Inflammatory macrophage treated with lipopolysaccharide for 1 hour (primary cell): ENCODE measurements around the gene NPSR1.
"Not testable (repeated sequence)": the region's sequence is repeated elsewhere in the genome, so short reads cannot be mapped to it uniquely, and the experiment has no call there.

Source experiments
- DNase-seq, 2 donors: peaks; one replicate each; pipeline ENCODE4 v3.0.0-alpha.2; 2020 to 2022

Gene NPSR1, protein sequence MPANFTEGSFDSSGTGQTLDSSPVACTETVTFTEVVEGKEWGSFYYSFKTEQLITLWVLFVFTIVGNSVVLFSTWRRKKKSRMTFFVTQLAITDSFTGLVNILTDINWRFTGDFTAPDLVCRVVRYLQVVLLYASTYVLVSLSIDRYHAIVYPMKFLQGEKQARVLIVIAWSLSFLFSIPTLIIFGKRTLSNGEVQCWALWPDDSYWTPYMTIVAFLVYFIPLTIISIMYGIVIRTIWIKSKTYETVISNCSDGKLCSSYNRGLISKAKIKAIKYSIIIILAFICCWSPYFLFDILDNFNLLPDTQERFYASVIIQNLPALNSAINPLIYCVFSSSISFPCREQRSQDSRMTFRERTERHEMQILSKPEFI

GRCh38 chr7:34657632-34658268, at the start of gene NPSR1:
NPSR1 (plus strand) TSS chr7:34658218; CDS start chr7:34658413, 195 bp downstream.
- no peak for DNase-seq

DNA sequence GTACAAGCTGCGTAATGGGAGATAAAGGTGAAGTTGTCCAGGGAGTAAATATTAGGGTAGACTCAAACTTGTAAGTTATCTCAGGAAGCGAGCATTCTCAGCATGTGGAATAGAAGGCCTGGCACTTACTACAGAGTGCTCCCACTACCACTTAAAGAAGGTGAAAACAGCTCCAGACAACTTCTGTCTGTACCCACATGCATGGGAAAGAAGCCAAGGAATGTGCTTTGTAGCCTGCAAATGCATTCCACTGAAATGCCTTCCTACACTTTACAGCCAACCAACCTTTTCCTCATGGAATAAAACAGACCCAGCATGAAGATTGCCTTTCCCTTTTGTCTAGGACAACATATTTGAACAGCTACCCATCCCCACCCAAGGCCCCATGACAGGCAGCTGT, 45.4 kb upstream of the NPSR1 start:
- no peak for DNase-seq

- DNase-seq, result no peak
Observed at GRCh38 chr7:34620425-34620824, 37.6 kb upstream of the NPSR1 start.

DNA sequence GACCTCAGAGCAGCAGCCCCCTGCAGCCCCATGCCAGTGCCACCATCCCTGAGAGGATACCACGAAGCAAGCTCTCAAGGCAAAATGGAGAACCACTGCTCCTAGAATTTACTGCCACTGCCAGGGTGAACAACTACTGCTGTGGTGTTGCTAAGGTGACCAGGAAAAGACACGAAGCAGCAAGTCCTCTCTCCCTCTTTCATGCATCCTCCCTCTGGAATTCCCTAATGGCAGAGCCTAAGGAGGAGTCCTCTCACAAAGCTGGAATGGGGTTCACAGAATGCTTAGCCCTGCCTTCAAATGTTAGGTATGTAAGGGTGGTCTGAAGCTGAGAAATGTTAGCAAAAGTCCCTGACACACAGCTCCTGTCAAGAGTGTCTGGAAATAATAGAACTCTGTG, 35.8 kb upstream of the NPSR1 start:
- DNase-seq, result no peak

DNA sequence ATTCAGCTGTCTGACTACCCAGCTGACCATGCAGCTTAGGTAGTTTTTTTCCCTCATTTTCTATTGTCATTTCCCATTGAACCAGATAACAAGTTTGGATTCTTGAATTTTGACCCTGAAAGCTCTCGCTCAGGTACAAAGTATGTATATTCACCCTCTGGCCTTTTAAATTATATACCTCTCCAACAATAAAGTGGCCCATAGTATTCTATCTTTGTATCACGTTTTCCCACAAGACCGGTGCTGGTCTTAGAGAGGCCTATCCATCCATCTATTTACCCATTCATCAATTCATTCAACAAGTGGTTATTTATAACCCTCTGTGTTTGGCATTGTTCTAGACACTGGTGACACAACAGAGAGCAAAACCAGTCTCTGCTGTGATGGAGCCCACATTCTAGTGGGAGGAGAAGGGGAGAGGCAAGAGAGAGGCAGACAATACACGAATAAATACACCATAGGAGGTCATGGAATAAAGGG, 35.2 kb upstream of the NPSR1 start:
- DNase-seq, result no peak

GRCh38 chr7:34628618-34629017, 29.4 kb upstream of the NPSR1 start:
- DNase-seq, result not testable (repeated sequence)

DNA sequence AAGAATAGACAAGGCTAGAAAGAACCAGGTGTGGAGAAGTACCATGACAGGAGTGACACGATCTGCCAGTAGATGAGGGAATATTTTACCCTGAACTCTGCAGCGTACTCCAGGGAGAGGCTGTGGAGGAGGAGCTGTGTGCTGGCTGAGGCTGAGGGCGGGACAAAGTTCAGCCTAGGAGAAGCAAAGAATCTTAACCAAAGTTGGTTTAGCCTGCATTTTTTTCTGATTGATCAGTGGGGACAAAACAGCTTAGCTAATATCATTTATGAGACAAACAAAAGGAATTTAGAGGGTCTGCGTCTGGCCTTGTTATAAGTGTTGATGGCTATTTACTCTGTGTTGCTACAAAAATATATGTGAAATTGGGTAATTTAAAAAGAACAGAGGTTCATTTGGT, 5.2 kb upstream of the NPSR1 start:
- no peak for DNase-seq

- DNase-seq, result no peak
Observed at GRCh38 chr7:34653787-34654186, 4.2 kb upstream of the NPSR1 start.

GRCh38 chr7:34655384-34655783, 2.6 kb upstream of the NPSR1 start:
- no peak for DNase-seq

GRCh38 chr7:34656041-34656440, 2.0 kb upstream of the NPSR1 start:
- no peak for DNase-seq

DNA sequence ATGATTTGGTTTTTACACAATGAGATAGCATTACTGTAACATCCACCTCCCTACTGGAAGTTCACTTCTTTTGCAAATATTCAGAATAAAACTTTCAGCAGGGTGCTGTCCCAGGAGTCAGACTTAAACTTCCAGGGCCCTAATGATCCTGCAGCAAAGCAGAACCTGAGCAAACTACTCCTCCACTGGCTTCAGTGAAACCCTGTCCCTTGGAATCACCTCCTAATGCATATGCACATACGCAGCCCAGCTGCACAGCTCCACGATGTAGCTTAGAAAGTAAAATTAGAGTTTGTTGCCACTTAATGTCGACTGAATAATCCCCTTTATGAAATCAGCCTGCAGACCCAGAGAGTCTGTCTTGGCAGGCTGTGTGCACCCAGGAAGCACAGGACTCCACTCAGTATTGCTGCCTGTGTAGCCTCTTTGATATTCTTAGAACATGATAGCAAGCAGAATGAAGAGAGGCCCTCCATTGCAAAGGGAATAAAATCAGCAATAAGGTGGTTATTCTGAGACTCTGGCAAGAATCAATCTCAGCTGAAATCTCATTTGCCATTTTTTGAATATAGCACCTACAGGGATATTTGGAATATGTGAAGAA, 1.6 kb downstream of the NPSR1 start:
- DNase-seq, result no peak

- DNase-seq, result no peak
Observed at GRCh38 chr7:34662058-34662708, 4.2 kb downstream of the NPSR1 start.

- DNase-seq, result no peak
Observed at GRCh38 chr7:34664755-34665154, 6.7 kb downstream of the NPSR1 start.

GRCh38 chr7:34672430-34672829, 14.4 kb downstream of the NPSR1 start:
- no peak for DNase-seq

DNA sequence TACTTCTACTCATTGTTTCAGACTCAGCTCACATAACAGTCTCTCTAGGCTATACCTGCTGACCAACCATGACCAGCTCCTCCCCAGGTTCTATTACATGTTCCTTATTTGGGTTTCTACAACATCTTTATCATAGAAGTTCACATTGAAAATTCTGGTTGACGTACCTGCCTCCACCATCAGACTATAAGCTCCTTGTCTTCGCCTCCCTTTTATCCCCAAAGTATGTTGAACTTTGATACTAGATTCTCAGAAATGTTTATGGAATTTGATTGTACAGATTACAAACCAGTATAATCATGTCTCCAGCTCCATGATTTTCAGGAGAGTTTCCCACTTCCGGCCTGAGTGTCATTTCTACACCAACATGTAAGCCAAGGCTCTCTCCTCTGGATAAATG, 15.0 kb downstream of the NPSR1 start:
- no peak for DNase-seq

DNA sequence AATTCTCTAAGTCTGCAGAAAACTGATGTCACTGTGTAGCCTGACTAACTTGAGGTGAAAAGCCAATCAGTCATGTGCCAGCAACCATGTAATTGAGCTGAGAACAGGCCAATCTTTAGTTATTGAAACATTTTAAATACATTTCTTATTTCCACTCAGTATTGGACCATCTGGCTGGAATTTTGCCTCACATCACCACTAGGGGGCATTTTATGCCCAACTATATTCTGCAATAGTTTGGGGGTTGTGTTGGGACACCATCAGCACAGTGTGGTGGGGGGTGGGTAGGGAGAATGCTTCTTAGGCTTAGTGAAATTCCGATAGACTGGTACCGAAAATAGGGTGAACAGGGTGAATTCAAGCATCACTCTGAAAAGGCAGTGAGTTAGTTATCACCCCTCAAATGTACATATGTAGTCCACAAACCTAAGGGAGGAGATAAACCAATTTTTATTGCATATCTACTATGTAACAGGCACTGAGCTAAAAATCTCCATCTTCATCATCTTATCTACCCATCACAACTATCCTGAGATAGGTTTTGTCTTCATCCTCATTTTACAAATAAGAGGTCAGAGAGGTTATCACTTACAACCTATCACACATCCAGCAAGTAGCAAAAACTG, 17.8 kb downstream of the NPSR1 start:
- peak in 1 of 2 donors; percentile 6 for DNase-seq

- DNase-seq, result no peak
Observed at GRCh38 chr7:34677491-34677890, 19.5 kb downstream of the NPSR1 start.

GRCh38 chr7:34687529-34687928, 29.5 kb downstream of the NPSR1 start:
- no peak for DNase-seq

DNA sequence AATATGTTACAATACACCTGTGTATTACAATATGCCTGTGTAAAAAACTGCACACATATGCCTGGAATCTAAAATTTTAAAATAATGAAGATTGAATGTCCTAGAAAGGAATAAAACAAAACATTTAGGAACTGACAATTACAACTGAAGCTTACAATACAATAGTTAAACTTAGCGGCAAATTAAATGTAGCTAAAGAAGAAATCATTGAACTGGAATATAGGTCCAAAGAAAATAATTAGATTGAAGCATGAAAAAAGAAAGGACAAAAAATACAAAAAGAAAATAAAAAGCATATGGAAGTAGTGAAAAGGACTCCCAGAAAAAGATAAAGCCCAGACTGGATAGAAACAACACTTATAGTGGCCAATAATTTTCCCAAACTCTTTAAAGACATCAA, 38.4 kb downstream of the NPSR1 start:
- DNase-seq, result no peak

DNA sequence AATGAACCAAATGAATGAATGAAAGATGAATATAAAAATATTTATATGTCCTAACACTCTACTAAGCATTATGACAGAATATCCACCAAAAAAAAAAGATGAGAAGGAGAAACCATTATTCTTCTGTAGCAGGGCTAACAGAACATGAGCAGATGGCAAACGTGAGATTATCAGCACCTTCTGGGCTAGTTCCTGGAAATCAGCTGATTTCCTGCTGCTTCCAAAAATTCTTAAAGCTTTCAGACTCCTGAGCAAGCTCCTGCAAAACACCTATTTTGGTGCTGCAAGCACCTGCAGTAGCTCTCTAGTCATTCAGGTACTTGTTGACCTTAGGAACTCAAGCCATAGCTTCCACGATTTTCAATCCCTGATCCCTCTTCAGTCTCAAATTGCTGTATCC, 51.8 kb downstream of the NPSR1 start:
- DNase-seq, result no peak

- no peak for DNase-seq
Observed at GRCh38 chr7:34718867-34719266, 60.8 kb downstream of the NPSR1 start.

- no peak for DNase-seq
Observed at GRCh38 chr7:34719636-34720035, 61.6 kb downstream of the NPSR1 start.

DNA sequence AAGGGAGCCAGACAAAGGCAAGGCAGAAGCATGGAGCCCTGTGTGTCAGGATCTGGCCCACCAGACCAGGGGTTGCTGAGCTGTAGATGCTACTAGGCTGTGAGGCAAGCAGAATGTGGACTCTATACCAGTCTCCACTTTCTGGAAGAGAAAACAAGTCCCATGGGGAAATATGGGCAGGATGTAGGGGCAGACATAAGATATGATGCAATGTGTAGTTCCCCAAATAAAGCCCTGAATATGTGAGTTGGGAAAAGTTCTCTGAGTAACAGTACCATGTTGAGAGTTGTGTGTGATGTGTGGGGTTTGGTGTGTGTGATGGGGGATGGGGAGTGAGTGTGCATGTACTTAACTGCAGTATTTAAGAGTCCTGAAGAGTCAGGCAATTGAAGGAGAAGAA, 62.3 kb downstream of the NPSR1 start:
- no peak for DNase-seq
